NOMO-1 treated with dmso at 0.1 percent for 144 hours (cell line): ENCODE results near the gene ATOH8.
"Not testable (repeated sequence)": the region's sequence is repeated elsewhere in the genome, so short reads cannot be mapped to it uniquely, and the experiment has no call there.

Source experiments
- DNase-seq: peaks from one replicate; lab custom pipeline; 2025; ENCODE audit not compliant: unreplicated experiment; lab: John Stamatoyannopoulos, UW

The ATOH8 gene

GRCh38 chr2:85753525-85754312 is at the start of gene ATOH8:
Gene ATOH8 (plus strand): TSS chr2:85753991. CDS start chr2:85754190, 199 bp downstream.
- no peak for DNase-seq

- no peak for DNase-seq
Observed at GRCh38 chr2:85704038-85704437, 49.8 kb upstream of the ATOH8 start.

- DNase-seq: peak; percentile 42
Observed at GRCh38 chr2:85704800-85705679, 48.8 kb upstream of the ATOH8 start.

- DNase-seq: no peak
Observed at GRCh38 chr2:85705680-85706039, 48.1 kb upstream of the ATOH8 start.

- no peak for DNase-seq
Observed at GRCh38 chr2:85706063-85706462, 47.7 kb upstream of the ATOH8 start.

- peak; percentile 62 for DNase-seq
Observed at GRCh38 chr2:85706599-85707296, 47.0 kb upstream of the ATOH8 start.

- peak; percentile 53 for DNase-seq
Observed at GRCh38 chr2:85707304-85707703, 46.5 kb upstream of the ATOH8 start.

GRCh38 chr2:85708641-85709040 is 45.1 kb upstream of the ATOH8 start:
- no peak for DNase-seq

- peak; percentile 46 for DNase-seq
Observed at GRCh38 chr2:85709401-85709811, 44.4 kb upstream of the ATOH8 start.

GRCh38 chr2:85710687-85711577 is 42.9 kb upstream of the ATOH8 start:
- no peak for DNase-seq

- no peak for DNase-seq
Observed at GRCh38 chr2:85711578-85712060, 42.2 kb upstream of the ATOH8 start.

- DNase-seq: peak; percentile 42
Observed at GRCh38 chr2:85712336-85712735, 41.5 kb upstream of the ATOH8 start.

- DNase-seq: no peak
Observed at GRCh38 chr2:85712849-85713612, 40.8 kb upstream of the ATOH8 start.

- no peak for DNase-seq
Observed at GRCh38 chr2:85713836-85714235, 40.0 kb upstream of the ATOH8 start.

- DNase-seq: not testable (repeated sequence)
Observed at GRCh38 chr2:85714421-85714820, 39.4 kb upstream of the ATOH8 start.

- DNase-seq: no peak
Observed at GRCh38 chr2:85714841-85715240, 39.0 kb upstream of the ATOH8 start.

- DNase-seq: no peak
Observed at GRCh38 chr2:85716346-85716914, 37.4 kb upstream of the ATOH8 start.

- no peak for DNase-seq
Observed at GRCh38 chr2:85717308-85718008, 36.3 kb upstream of the ATOH8 start.

- peak; percentile 33 for DNase-seq
Observed at GRCh38 chr2:85718009-85718391, 35.8 kb upstream of the ATOH8 start.
